Prostate gland (tissue), 2 donors: ENCODE results near the gene SLC24A4. TPM values are rescaled to one million over a fixed set of nuclear protein-coding genes. Genes with fewer than 3 reads are reported as not detected.

ENCODE experiments used
- DNase-seq: peaks from one replicate; pipeline ENCODE4 v3.0.0-alpha.2; 2019; ENCODE audit warnings: low spot score
- H3K27ac ChIP-seq, 2 donors: fragments of 200-600 bp; sonication (generic); 2 replicates each; pipeline ENCODE4 v1.5.1; 2017 to 2019
- H3K27me3 ChIP-seq: fragments of 200-600 bp; sonication (generic); replicated peaks from 2 replicates; pipeline ENCODE4 v1.5.1; 2019; ENCODE audit not compliant: insufficient read depth
- H3K36me3 ChIP-seq, 2 donors: fragments of 200-600 bp; sonication (generic); 1 replicate in 1 of 2; 2 replicates in 1 of 2; pipeline versions ENCODE4 v1.5.1 to v1.8.1; 2017 to 2019
- H3K4me1 ChIP-seq: fragments of 200-600 bp; sonication (generic); replicated peaks from 2 replicates; pipeline ENCODE4 v1.5.1; 2019
- H3K4me3 ChIP-seq, 2 donors: fragments of 200-600 bp; sonication (generic); 2 replicates each; pipeline ENCODE4 v1.5.1; 2017 to 2019
- H3K9me3 ChIP-seq: fragments of 200-600 bp; sonication (generic); 2 replicates; pipeline ENCODE4 v1.5.1; 2017
- POLR2A ChIP-seq: fragments of 450-650 bp; IDR thresholded peaks from one replicate; pipeline ENCODE4 v1.6.1; 2016; ENCODE audit warnings: antibody characterized with exemption, mild to moderate bottlenecking
- POLR2AphosphoS5 ChIP-seq: sonication (generic); formaldehyde crosslinking; IDR thresholded peaks from one replicate; pipeline ENCODE4 v1.6.1; 2017; ENCODE audit warnings: antibody characterized with exemption
- WGBS: methylation state at CpG from one replicate; pipeline ENCODE4 v1.1.5; 2018; 5-methylcytosine and 5-hydroxymethylcytosine counted together
- intact Hi-C: fragments of 100-400 bp; cut with DNase I; formaldehyde crosslinking; loops from one replicate; pipeline ENCODE4 v1.14.2; 2022
- total RNA-seq, 2 donors: library from RNA; depleted of rRNA; stranded (reverse); fragments of >200 nt; gene quantifications; one replicate each; pipeline ENCODE4 v1.1.0, GENCODE V29; 2016
- TF ChIP-seq, protein P1 (sequence below), 4 experiments: fragments of 200-600 bp in 2 of 4; fragments of 450-650 bp in 2 of 4; sonication (generic) in 2 of 4; IDR thresholded peaks; 1 replicate in 3 of 4; 2 replicates in 1 of 4; pipeline ENCODE4 v1.5.1; 2016 to 2019; ENCODE audit warnings: antibody characterized with exemption in 4 of 4, mild to moderate bottlenecking in 2 of 4, moderate library complexity in 2 of 4

The SLC24A4 gene
- total RNA-seq, 2 donors from 2014 or later, result 0.82 to 7.2 TPM

DNA sequence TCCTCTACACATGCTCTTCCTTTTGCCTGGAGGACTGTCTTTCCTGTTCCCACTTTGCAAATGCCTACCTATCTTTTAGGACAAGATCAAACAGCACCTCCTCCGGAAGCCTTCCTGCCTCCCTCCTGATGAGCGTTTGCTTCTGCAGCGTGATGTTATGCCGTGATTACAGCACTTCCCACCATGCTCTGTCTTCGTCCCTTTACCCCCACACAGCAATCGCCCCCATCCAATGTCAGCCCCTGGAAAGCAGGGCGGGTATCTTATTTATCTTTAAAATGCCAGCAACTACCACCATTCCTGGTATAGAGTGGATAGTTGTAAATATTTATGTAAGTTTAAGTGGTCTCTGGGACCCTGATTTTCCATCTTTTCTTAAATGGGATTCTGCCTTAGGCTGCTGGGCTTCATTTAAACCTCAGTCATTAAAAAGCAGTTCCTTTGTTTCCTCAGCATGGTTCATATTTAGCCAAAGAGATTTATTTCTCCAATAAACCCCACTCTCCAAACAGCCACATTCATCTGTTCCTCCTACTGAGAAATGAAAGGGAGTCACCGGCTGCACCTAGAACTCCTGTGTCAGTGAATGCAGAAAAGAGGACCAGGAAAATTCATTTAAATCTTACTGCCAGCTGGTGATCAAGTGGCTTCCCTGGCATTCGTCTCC is 33.8 kb upstream of the SLC24A4 start:
- WGBS, result 21% methylated on average over 9 of the region's 9 CpGs
- DNase-seq, result peak; percentile 9
- H3K27me3 ChIP-seq, result no peaks in the 10 kb centered on the region
- no peak overlapping the region for H3K4me3 ChIP-seq
- intact Hi-C loops, result no loop called here
- H3K36me3 ChIP-seq, result no peaks in the 10 kb centered on the region
- no peak overlapping the region for H3K27ac ChIP-seq
- H3K4me1 ChIP-seq, result no peaks in the 10 kb centered on the region
- no peaks in the 10 kb centered on the region for H3K9me3 ChIP-seq
- TF ChIP-seq POLR2A (no peak), POLR2AphosphoS5 (peak; percentile 39)
- TF ChIP-seq, protein P1, sequence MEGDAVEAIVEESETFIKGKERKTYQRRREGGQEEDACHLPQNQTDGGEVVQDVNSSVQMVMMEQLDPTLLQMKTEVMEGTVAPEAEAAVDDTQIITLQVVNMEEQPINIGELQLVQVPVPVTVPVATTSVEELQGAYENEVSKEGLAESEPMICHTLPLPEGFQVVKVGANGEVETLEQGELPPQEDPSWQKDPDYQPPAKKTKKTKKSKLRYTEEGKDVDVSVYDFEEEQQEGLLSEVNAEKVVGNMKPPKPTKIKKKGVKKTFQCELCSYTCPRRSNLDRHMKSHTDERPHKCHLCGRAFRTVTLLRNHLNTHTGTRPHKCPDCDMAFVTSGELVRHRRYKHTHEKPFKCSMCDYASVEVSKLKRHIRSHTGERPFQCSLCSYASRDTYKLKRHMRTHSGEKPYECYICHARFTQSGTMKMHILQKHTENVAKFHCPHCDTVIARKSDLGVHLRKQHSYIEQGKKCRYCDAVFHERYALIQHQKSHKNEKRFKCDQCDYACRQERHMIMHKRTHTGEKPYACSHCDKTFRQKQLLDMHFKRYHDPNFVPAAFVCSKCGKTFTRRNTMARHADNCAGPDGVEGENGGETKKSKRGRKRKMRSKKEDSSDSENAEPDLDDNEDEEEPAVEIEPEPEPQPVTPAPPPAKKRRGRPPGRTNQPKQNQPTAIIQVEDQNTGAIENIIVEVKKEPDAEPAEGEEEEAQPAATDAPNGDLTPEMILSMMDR (IDR thresholded peaks at IDR 0.05), result no peak

- no peak for TF ChIP-seq POLR2A
- no peak for TF ChIP-seq POLR2AphosphoS5
- TF ChIP-seq, protein P1 (IDR thresholded peaks at IDR 0.05), result no peak
- WGBS, result 31% methylated on average over 2 of the region's 2 CpGs
- Histone ChIP-seq H3K27me3 (no peaks in the 10 kb centered on the region), H3K36me3 (no peaks in the 10 kb centered on the region), H3K9me3 (no peaks in the 10 kb centered on the region), H3K4me1 (no peaks in the 10 kb centered on the region), H3K4me3 (no peak overlapping the region), H3K27ac (no peak overlapping the region)
- intact Hi-C loops, result no loop called here
- DNase-seq, result no peak
These were observed 30.3 kb upstream of the SLC24A4 start for GRCh38 chr14:92292673-92293072.

- Histone ChIP-seq H3K4me3 (no peak overlapping the region), H3K36me3 (no peaks in the 10 kb centered on the region), H3K4me1 (no peaks in the 10 kb centered on the region), H3K9me3 (no peaks in the 10 kb centered on the region), H3K27ac (no peak overlapping the region), H3K27me3 (peaks cover 1% of the 10 kb centered on the region)
- TF ChIP-seq, protein P1 (IDR thresholded peaks at IDR 0.05), result no peak
- no peak for TF ChIP-seq POLR2AphosphoS5
- TF ChIP-seq POLR2A, result no peak
- DNase-seq, result no peak
- intact Hi-C loops, result no loop called here
- WGBS, result 84% methylated on average over 2 of the region's 2 CpGs
These were observed 28.5 kb upstream of the SLC24A4 start for GRCh38 chr14:92294506-92294905.

DNA sequence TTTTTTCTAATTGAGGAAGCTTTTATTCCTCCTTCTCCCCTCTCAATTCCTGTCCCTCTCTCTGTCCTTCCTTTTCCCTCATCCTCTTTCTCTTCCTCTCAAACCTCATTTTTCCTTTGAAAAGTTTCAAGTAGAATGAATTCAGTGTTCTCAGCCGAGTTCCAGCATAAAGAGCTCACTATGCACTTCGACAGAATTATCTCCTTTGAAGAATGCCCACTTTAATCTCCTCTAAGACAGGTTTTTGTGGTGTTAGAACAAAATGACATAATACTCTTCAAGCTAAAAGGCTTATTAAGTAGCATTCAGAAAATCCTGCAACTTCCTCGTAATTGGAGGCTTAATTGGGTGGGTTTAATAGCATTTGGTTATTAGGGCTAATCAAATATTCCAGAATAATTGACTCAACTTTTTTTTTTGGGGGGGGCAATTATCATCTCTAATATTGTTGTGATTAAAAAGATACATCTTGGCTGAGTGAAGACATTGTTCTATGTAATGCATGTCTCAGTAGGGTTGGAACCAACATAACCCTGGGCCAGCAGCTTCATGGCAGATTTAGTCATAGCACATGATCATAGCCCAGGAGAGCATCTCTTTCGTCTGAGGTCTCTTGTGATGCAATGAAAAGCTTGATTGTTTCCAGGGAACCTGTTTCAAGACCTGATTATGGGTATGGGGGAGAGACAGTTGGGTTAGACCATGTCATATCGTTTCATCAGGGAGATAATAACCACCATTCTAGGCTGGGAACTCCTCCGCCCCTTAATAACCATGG is 25.0 kb upstream of the SLC24A4 start:
- DNase-seq, result no peak
- no peaks in the 10 kb centered on the region for H3K9me3 ChIP-seq
- 72% methylated on average over 6 of the region's 6 CpGs for WGBS
- no peak for TF ChIP-seq POLR2A
- TF ChIP-seq, protein P1 (IDR thresholded peaks at IDR 0.05), result no peak
- TF ChIP-seq POLR2AphosphoS5, result no peak
- no peak overlapping the region for H3K4me3 ChIP-seq
- H3K27me3 ChIP-seq, result peaks cover 1% of the 10 kb centered on the region
- intact Hi-C loops, result no loop called here
- no peak overlapping the region for H3K27ac ChIP-seq
- no peaks in the 10 kb centered on the region for H3K36me3 ChIP-seq
- no peaks in the 10 kb centered on the region for H3K4me1 ChIP-seq
